ENCODE data around the gene WFDC1. TPM values are rescaled to one million over a fixed set of nuclear protein-coding genes. Genes with fewer than 3 reads are reported as not detected.
A peak's percentile ranks its signal among the peaks of the same experiment; 100 is the strongest.

Gene WFDC1
- total RNA-seq, 1 donor from 2014 or later = 0.14 TPM

GRCh38 chr16:84267380-84267779 lies 27.3 kb upstream of the WFDC1 start:
- H3K4me1 Mint-ChIP-seq = peaks cover 12% of the 10 kb centered on the region
- no peak for DNase-seq (ENCODE audit: low read depth, low spot score)
- no peaks in the 10 kb centered on the region for H3K36me3 Mint-ChIP-seq (ENCODE audit: low read depth)
- no peak overlapping the region for H3K4me3 Mint-ChIP-seq
- peak overlapping the region; percentile 37 for H3K27ac Mint-ChIP-seq (ENCODE audit: unreplicated experiment)
- H3K9me3 Mint-ChIP-seq = no peaks in the 10 kb centered on the region
- no peak for TF ChIP-seq CTCF (conservative IDR thresholded peaks at IDR 0.05)
- peaks cover 6% of the 10 kb centered on the region for H3K27me3 Mint-ChIP-seq (ENCODE audit: low read depth)

GRCh38 chr16:84268291-84269040 lies 26.2 kb upstream of the WFDC1 start:
- no peak overlapping the region for H3K27ac Mint-ChIP-seq (ENCODE audit: unreplicated experiment)
- peaks cover 6% of the 10 kb centered on the region for H3K27me3 Mint-ChIP-seq (ENCODE audit: low read depth)
- peaks cover 12% of the 10 kb centered on the region for H3K4me1 Mint-ChIP-seq
- no peak for DNase-seq (ENCODE audit: low read depth, low spot score)
- no peaks in the 10 kb centered on the region for H3K36me3 Mint-ChIP-seq (ENCODE audit: low read depth)
- no peak overlapping the region for H3K4me3 Mint-ChIP-seq
- no peaks in the 10 kb centered on the region for H3K9me3 Mint-ChIP-seq
- no peak for TF ChIP-seq CTCF (conservative IDR thresholded peaks at IDR 0.05)

- no peak overlapping the region for H3K27ac Mint-ChIP-seq (ENCODE audit: unreplicated experiment)
- H3K27me3 Mint-ChIP-seq (ENCODE audit: low read depth) = peaks cover 3% of the 10 kb centered on the region
- TF ChIP-seq CTCF (conservative IDR thresholded peaks at IDR 0.05) = no peak
- peaks cover 12% of the 10 kb centered on the region for H3K4me1 Mint-ChIP-seq
- H3K36me3 Mint-ChIP-seq (ENCODE audit: low read depth) = no peaks in the 10 kb centered on the region
- DNase-seq (ENCODE audit: low read depth, low spot score) = no peak
- no peaks in the 10 kb centered on the region for H3K9me3 Mint-ChIP-seq
- H3K4me3 Mint-ChIP-seq = no peak overlapping the region
Measured at GRCh38 chr16:84270071-84270470, 24.6 kb upstream of the WFDC1 start.

- Mint-ChIP-seq H3K4me3 (no peak overlapping the region), H3K27me3 (ENCODE audit: low read depth) (peaks cover 3% of the 10 kb centered on the region), H3K36me3 (ENCODE audit: low read depth) (no peaks in the 10 kb centered on the region)
Measured at GRCh38 chr16:84270531-84270930, 24.1 kb upstream of the WFDC1 start.

GRCh38 chr16:84271037-84271436 lies 23.6 kb upstream of the WFDC1 start:
- Mint-ChIP-seq H3K27ac (ENCODE audit: unreplicated experiment) (no peak overlapping the region), H3K36me3 (ENCODE audit: low read depth) (no peaks in the 10 kb centered on the region)

More at GRCh38 chr16:84270531-84270930, 24.1 kb upstream of the WFDC1 start:
- Mint-ChIP-seq H3K4me1 (peaks cover 12% of the 10 kb centered on the region), H3K27ac (ENCODE audit: unreplicated experiment) (no peak overlapping the region), H3K9me3 (no peaks in the 10 kb centered on the region)
- no peak for DNase-seq (ENCODE audit: low read depth, low spot score)
- TF ChIP-seq CTCF (conservative IDR thresholded peaks at IDR 0.05) = no peak

More at GRCh38 chr16:84271037-84271436, 23.6 kb upstream of the WFDC1 start:
- Mint-ChIP-seq H3K4me3 (no peak overlapping the region), H3K27me3 (ENCODE audit: low read depth) (peaks cover 3% of the 10 kb centered on the region), H3K4me1 (peaks cover 12% of the 10 kb centered on the region), H3K9me3 (no peaks in the 10 kb centered on the region)
- DNase-seq (ENCODE audit: low read depth, low spot score) = no peak
- no peak for TF ChIP-seq CTCF (conservative IDR thresholded peaks at IDR 0.05)

Measured in neural crest cell (in vitro differentiated cells).